A673 (cell line): Measurements from ENCODE around the gene CDK17. TPM values are rescaled to one million over a fixed set of nuclear protein-coding genes. Genes with fewer than 3 reads are reported as not detected.

Experiments used
- BruUV-seq: library from RNA; stranded (reverse); fragments of 400-500 nt; replicated peaks from 2 replicates; lab custom pipeline; 2021; lab: Mats Ljungman, UMichigan
- CTCF ChIA-PET: fragments of 300-600 bp; sonication (Branson Sonifier 250); formaldehyde crosslinking; loops from one replicate; lab custom pipeline; 2022; ENCODE audit warnings: antibody characterized with exemption; lab: Charles Lee
- POLR2A ChIA-PET: fragments of 300-600 bp; sonication (Branson Sonifier 250); formaldehyde crosslinking; loops from one replicate; lab custom pipeline; 2022; ENCODE audit warnings: antibody characterized with exemption; ENCODE audit not compliant: low non-redundant PET; lab: Charles Lee
- DNase-seq: peaks from one replicate; pipeline ENCODE4 v3.0.0-alpha.2; 2015; ENCODE audit warnings: low spot score
- H3K27ac ChIP-seq: fragments of 200-600 bp; sonication (generic); 2 replicates; pipeline ENCODE4 v1.5.1; 2016; ENCODE audit warnings: mixed run types, low read depth, mild to moderate bottlenecking, mixed read lengths, antibody characterized with exemption, low read length; ENCODE audit not compliant: poor library complexity, severe bottlenecking
- H3K27me3 ChIP-seq: fragments of 200-600 bp; sonication (generic); replicated peaks from 2 replicates; pipeline ENCODE4 v1.6.1; 2017; ENCODE audit warnings: mixed run types, low read depth, mild to moderate bottlenecking, mixed read lengths, antibody characterized with exemption, low read length; ENCODE audit not compliant: insufficient read depth, poor library complexity
- H3K36me3 ChIP-seq: fragments of 200-600 bp; sonication (generic); 2 replicates; pipeline ENCODE4 v1.6.1; 2016; ENCODE audit warnings: mixed run types, mild to moderate bottlenecking, mixed read lengths, antibody characterized with exemption, low read length; ENCODE audit not compliant: insufficient read depth, poor library complexity, severe bottlenecking
- H3K4me1 ChIP-seq: fragments of 200-600 bp; sonication (generic); 2 replicates; pipeline ENCODE4 v1.6.1; 2017; ENCODE audit warnings: mixed run types, mild to moderate bottlenecking, mixed read lengths, antibody characterized with exemption, low read length; ENCODE audit not compliant: insufficient read depth, poor library complexity, severe bottlenecking
- H3K4me3 ChIP-seq: fragments of 200-600 bp; sonication (generic); 2 replicates; pipeline ENCODE4 v1.5.1; 2016; ENCODE audit warnings: low read depth, mixed run types, mild to moderate bottlenecking, mixed read lengths, low read length; ENCODE audit not compliant: poor library complexity, severe bottlenecking
- H3K9me3 ChIP-seq: fragments of 200-600 bp; sonication (generic); 2 replicates; pipeline ENCODE4 v1.6.1; 2016; ENCODE audit warnings: mixed run types, low read depth, mild to moderate bottlenecking, mixed read lengths, antibody characterized with exemption, low read length; ENCODE audit not compliant: poor library complexity, severe bottlenecking
- EZH2 ChIP-seq: fragments of 200-600 bp; sonication (generic); IDR thresholded peaks from 2 replicates; pipeline ENCODE4 v1.6.1; 2017; ENCODE audit warnings: borderline replicate concordance, low read depth, mild to moderate bottlenecking, mixed read lengths, antibody characterized with exemption, low read length; ENCODE audit not compliant: poor library complexity, severe bottlenecking
- intact Hi-C: fragments of 100-400 bp; cut with micrococcal nuclease; formaldehyde crosslinking; loops from one replicate; pipeline ENCODE4 v1.10.0; 2022; ENCODE audit not compliant: unreplicated experiment
- total RNA-seq: library from RNA; stranded (reverse); gene quantifications from 2 replicates; pipeline ENCODE4 v1.2.3, GENCODE V29; 2021
- TF ChIP-seq, protein P1 (sequence below): fragments of 300-800, 200-600 bp; sonication (generic); conservative IDR thresholded peaks from 2 replicates; pipeline ENCODE4 v1.5.1; 2017; ENCODE audit warnings: low read depth, mild to moderate bottlenecking, antibody characterized with exemption, low read length, moderate library complexity, mixed read lengths

CDK17 gene
- total RNA-seq, 1 experiment from 2014 or later = 34.8 TPM

DNA sequence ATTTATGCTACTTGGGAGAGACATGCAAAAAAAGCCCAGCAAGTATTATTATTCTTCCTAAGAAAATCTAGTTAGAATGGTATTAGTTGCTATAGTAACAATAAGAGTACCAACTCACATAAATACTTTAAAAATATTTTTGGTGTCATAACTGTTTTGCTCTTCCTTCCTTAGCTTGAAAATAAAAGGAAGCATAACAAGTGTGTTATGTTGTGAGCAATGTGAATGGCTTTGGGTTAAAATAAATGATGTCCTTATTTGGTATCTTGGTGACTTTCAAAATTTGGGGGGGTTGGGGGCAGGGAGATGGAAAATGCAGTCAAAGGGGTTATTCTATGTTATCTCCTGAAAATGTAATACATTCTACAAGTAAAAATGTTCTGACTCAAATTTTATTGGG lies 115.1 kb downstream of the CDK17 start:
- Histone ChIP-seq H3K36me3 (peaks cover 60% of the 10 kb centered on the region), H3K4me3 (no peak overlapping the region), H3K27me3 (no peaks in the 10 kb centered on the region), H3K27ac (no peak overlapping the region), H3K9me3 (no peaks in the 10 kb centered on the region), H3K4me1 (no peaks in the 10 kb centered on the region)
- BruUV-seq = no TSS peak
- ChIA-PET CTCF (no interaction called here), POLR2A (no interaction called here)
- intact Hi-C loops = no loop called here
- DNase-seq = no peak
- TF ChIP-seq EZH2 = no peak
- TF ChIP-seq, protein P1, sequence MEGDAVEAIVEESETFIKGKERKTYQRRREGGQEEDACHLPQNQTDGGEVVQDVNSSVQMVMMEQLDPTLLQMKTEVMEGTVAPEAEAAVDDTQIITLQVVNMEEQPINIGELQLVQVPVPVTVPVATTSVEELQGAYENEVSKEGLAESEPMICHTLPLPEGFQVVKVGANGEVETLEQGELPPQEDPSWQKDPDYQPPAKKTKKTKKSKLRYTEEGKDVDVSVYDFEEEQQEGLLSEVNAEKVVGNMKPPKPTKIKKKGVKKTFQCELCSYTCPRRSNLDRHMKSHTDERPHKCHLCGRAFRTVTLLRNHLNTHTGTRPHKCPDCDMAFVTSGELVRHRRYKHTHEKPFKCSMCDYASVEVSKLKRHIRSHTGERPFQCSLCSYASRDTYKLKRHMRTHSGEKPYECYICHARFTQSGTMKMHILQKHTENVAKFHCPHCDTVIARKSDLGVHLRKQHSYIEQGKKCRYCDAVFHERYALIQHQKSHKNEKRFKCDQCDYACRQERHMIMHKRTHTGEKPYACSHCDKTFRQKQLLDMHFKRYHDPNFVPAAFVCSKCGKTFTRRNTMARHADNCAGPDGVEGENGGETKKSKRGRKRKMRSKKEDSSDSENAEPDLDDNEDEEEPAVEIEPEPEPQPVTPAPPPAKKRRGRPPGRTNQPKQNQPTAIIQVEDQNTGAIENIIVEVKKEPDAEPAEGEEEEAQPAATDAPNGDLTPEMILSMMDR = no peak

DNA sequence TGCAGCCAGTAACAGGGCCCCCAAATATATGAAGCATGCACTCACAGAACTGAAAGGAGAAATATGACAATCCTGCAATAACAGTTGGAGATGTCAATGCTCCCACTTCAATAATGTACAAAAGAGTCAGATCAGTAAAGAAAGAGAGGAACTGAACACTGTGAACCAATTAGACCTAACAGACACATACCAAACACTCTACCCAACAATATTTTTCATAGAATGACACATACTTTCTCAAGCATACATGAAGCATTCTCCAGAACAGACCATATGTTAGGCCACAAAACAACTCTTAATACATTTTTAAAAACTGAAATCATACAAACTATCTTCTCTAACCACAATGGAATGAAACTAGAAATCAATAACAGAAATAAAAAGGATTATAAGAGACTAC lies 125.9 kb downstream of the CDK17 start:
- ChIA-PET CTCF (no interaction called here), POLR2A (no interaction called here)
- Histone ChIP-seq H3K27ac (no peak overlapping the region), H3K27me3 (no peaks in the 10 kb centered on the region), H3K9me3 (no peaks in the 10 kb centered on the region), H3K36me3 (peaks cover 25% of the 10 kb centered on the region), H3K4me1 (no peaks in the 10 kb centered on the region), H3K4me3 (no peak overlapping the region)
- DNase-seq = no peak
- BruUV-seq = no TSS peak
- intact Hi-C loops = no loop called here
- TF ChIP-seq, protein P1 = no peak
- TF ChIP-seq EZH2 = no peak

DNA sequence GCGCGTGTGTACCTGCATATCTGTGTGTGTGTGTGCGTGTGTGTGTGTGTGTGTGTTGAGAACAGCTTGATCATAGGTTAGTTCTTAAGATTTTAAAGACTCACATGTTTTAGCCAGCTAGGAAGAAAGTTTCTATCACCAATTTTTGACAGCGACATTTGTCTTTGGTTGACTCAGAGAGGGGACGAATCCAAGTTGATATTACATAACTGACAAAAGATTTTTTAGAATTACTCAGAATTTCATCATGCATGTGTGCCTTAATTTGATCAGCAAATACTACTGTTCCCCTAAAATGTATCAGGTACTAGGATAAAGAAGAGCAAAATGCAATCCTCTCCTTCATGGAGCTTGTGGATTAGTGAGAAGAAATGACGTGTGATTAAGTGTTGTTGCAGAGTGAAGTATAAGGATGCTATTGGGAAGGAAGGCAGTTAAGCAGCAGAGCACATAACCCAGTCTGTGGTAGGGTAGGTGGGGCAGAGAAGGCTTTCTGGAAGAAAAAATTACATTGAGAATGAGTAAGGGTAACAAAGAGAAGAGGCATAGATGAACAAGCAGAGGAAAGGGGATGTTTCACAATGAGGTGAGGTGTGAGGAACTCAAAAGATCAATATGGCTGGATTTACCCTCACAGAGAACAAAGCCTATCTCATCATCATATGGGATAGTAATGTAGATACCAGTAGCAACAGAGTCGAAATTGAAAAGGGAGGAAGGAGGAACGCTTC lies 128.6 kb downstream of the CDK17 start:
- H3K9me3 ChIP-seq = no peaks in the 10 kb centered on the region
- H3K27me3 ChIP-seq = no peaks in the 10 kb centered on the region
- ChIA-PET POLR2A (no interaction called here), CTCF (no interaction called here)
- H3K4me3 ChIP-seq = no peak overlapping the region
- TF ChIP-seq, protein P1 = no peak
- TF ChIP-seq EZH2 = no peak
- no peaks in the 10 kb centered on the region for H3K4me1 ChIP-seq
- H3K36me3 ChIP-seq = peaks cover 22% of the 10 kb centered on the region
- no TSS peak for BruUV-seq
- H3K27ac ChIP-seq = no peak overlapping the region
- intact Hi-C loops = no loop called here
- no peak for DNase-seq
